GM18907 (cell line): ENCODE measurements around the gene PTPRD.

Experiments
- ATAC-seq: cut with Tn5 transposase; IDR thresholded peaks from one replicate; pipeline ENCODE4 v1.9.1; 2021; ENCODE audit warnings: mild to moderate bottlenecking, moderate library complexity; ENCODE audit not compliant: unreplicated experiment

Gene PTPRD

GRCh38 chr9:9645006-9645405 lies 967.8 kb downstream of the PTPRD start:
- no peak for ATAC-seq

GRCh38 chr9:9631284-9631683 lies 981.5 kb downstream of the PTPRD start:
- ATAC-seq, result peak; percentile 69

DNA sequence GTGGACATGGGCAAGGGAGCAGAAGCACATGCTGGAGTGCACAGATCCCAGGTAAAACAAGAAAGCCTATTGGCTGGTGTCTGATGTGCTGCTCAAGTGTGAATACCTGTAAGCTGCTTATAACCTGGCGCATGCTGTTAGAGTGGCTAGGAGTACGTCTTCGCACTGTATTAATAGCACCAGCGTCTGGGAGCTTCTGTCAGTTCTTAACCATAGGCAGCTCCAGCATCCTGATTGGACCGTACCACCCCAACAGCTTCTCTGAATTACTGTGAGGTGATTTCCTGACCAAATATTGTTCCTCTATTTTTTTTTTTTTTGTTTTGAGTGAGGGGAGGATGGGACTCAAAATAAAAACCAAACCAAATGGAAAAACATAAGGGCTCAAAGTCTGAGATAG lies 987.6 kb downstream of the PTPRD start:
- no peak for ATAC-seq

DNA sequence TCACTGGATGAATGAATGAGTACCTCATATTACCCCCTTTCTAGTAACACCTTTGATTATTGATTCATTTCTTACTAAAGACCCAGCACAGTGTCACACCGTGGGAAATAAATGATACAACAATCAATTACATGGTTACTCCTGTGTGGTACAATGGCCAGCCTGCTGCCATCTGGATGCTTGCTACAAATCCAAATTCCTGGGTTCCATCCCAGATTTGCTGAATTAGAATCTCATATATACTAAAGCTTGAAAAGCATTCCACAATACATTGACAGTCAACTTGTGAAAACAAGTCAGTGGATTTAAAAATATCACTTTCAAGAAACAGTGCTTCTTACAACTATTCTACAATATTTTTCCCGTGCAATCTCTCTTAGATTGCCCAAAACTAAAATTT lies 989.3 kb downstream of the PTPRD start:
- no peak for ATAC-seq

- ATAC-seq, result no peak
Measured at GRCh38 chr9:9621355-9621940, 991.4 kb downstream of the PTPRD start.

DNA sequence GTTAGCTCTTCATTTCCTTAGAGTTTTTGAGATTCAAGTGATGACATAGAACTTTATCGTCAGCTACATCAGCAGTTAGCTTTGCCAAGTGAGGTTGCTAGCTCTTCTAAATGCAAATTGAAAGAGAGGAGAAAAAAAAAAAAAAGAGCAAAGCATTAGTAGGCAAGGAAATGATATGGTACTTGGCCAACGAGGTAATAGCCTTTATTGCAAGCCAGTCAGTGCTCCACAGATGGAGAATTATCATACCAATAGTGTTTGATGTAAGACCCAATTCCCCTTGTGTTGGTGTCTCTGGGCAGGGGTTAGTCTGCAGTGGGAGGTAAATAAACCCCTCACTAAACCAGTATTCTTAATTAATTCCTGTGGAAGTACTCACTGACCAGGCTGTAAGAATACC lies 992.1 kb downstream of the PTPRD start:
- ATAC-seq, result no peak

DNA sequence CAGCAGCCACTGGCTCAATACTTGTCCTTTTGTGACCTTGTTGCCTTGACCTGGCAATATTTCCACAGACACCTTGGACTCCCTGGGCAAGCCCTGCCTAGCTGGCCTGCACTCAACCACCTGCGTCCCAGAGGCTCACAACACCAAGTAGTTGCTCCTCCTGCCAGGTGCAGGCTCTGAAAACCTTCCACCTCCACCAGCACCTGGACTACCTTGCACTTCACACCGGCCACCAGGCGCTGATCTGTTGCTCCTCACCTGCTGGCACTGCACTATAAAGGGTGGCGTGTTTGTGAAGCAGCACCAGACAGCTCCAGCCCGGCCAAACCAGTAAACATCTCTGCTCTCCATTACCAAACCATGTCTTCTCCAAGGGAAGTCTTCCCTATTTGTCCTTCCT lies 997.7 kb downstream of the PTPRD start:
- ATAC-seq, result no peak

DNA sequence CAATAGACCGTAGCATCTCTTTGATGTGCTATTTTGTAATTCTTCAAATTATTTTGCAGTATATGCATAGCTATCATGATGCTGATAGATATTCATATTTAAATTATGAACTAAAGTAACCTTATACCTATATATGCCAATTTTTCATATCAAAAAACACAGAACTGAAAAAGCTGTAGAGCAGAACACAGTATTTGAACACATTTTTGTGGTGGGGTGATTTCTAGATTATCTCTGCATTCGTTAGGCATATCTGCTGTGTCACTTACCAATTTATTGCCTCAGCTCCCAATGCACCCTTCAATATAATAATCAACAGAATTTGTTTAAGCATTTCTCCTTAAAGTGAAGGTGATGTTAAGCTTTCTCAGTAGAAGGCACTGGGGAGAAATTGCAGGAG lies 998.2 kb downstream of the PTPRD start:
- ATAC-seq, result no peak

DNA sequence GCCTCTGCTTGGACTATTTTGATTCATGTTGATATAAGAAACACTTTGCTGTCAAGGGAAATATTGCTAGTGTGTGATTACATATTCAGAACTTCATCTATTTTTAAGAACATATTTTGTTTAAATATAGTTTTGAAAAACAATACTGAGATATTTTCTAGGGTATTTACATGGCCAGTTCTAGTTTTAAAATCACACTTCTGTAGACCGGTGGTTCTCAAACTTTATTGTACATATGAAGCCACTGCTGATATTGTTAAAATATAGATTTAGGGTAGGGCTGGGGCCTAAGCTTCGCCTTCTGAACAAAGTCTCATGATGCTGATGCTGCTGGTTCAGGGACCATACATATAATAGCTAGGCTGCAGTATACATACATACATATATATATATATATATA lies 1000.0 kb downstream of the PTPRD start:
- ATAC-seq, result peak; percentile 39

DNA sequence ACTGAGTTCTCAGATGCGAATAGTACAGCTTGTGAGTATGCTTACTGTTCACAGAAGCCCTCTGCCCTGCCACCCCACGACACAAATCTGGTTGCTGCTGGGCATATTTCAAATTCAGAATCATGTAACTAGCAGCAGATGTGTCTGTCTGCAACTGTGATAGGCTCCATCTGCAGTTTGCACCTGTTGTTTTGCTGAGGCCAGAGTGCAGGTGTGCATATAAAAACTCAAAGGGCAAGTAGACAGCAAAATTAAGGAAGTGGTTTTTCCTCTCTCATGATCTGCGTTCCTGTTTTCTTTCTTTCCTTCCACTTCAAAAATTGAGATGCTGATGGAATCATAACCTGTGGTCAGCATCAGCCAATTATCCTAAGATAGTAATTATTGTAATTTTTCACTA lies 1000.5 kb downstream of the PTPRD start:
- peak; percentile 85 for ATAC-seq

DNA sequence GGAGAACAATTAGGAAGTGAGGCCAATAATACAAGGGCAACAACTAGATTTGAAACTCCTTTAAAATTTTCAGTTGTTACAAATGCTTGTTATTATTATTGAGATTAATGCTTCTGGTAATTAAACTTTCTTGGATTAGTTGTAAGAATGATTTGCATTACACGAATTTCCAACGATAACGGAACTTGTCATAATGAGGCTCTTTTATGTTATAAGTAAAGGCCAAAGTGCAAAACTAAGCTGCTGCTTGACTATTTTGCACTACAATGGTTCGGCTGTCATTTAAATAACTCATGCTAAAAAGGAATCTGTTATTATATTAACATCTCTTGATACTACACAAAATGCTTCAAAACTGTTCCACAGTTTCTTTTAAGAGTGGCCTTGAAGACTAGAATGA lies 1007.1 kb downstream of the PTPRD start:
- ATAC-seq, result no peak

DNA sequence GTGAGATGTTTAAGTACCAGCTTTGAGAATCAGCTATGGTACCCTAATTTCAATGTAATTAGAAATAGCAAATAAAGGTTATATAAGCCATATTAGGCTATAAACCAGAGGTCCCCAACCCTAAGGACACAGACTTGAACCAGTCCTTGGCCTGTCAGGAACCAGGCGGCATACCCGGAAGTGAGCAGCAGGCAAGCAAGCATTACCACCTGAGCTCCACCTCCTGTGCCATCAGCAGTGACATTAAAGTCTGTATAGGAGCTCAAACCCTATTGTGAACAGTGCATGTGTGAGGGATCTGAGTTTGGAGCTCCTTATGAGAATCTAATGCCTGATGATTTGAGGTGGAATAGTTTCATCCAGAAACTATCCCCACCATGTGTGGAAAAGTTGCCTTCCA lies 1009.5 kb downstream of the PTPRD start:
- no peak for ATAC-seq

- no peak for ATAC-seq
Measured at GRCh38 chr9:9598723-9599122, 1014.1 kb downstream of the PTPRD start.

GRCh38 chr9:9592104-9592503 lies 1020.7 kb downstream of the PTPRD start:
- ATAC-seq, result no peak

GRCh38 chr9:9585920-9586319 lies 1026.9 kb downstream of the PTPRD start:
- peak; percentile 78 for ATAC-seq

DNA sequence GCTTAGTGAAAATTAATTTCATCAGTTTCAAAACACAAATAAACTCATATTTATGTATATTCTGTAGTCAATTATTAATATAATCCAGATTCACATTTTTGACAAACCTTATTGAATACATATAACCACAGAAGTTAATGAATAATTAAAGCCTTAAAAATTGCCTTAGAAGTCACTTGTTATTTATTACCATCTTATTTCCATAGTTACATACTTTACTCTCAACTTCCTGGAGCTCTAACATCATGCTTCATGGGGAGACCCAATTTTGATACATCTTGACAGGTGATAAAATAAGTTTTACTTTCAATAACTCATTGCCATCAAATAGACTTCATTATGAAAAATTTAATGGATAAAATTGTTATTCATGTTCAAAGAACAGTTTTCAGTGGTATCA lies 1038.7 kb downstream of the PTPRD start:
- ATAC-seq, result no peak

DNA sequence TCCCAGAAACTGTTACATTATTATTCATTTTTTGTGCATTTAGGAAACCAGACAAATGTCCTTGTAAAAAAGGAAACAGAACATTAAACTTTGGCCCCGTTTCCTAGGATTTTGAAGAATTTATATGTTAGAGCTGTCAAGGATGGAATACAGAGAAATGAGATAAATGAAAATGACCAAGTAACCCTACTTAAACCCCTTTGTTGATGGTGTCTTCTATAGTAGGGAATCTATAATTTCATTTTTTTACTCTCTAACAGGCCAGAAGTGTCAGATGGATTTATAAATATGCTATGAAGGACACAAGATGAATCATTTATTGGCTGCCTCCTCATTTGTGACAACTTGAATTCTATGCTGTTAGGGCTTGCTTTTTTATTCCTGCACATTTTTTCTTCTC lies 1047.1 kb downstream of the PTPRD start:
- ATAC-seq, result no peak

DNA sequence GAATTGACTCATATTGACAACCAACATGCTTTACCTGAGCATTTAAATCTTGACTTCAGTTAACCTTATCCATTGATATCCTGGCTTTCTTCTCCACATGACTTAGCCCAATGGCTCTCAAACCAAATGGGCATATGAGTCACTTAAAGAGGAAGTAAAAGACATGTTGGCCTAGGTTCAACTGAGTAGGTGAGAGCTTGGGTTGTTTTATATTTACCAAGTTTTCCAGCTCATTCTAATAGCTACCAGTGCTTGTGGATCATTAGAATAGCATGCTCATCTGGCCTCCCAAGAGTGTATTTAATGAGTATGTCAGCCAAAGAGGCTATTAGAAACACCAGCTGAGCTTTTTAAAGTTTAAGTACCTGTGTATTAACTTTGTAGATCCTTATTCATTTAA lies 1049.0 kb downstream of the PTPRD start:
- ATAC-seq, result no peak

GRCh38 chr9:9560382-9561035 lies 1052.3 kb downstream of the PTPRD start:
- no peak for ATAC-seq

DNA sequence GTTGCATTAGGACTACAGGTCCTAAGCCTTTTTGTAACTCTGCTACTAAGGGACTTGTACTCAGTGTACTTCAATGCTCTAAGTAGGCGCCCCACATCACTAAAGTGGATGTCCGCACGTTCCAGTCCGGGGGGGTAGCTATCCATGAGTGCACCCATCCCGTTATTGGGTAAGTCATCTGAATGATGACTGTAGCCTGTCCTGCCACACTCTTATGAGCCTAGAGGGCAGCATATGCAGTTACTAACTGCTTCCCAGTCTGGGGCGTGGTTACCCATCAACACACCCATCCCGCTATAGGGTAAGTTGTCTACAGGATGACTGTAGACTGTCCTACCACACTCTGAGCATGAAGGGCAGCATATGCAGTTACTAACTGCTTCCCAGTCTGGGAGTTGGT lies 1053.9 kb downstream of the PTPRD start:
- ATAC-seq, result no peak

GRCh38 chr9:9557804-9558334 lies 1054.9 kb downstream of the PTPRD start:
- no peak for ATAC-seq

GRCh38 chr9:9556865-9557803 lies 1055.7 kb downstream of the PTPRD start:
- no peak for ATAC-seq
